Metanephros (tissue), 1 donor: Measurements from ENCODE around the gene PHF12. TPM values are rescaled to one million over a fixed set of nuclear protein-coding genes. Genes with fewer than 3 reads are reported as not detected.

Experiments
- total RNA-seq: library from RNA; depleted of rRNA; stranded (reverse); fragments of >200 nt; gene quantifications from one replicate; pipeline ENCODE4 v1.2.3, GENCODE V29; 2014

PHF12 gene
- 38.2 TPM for total RNA-seq

DNA sequence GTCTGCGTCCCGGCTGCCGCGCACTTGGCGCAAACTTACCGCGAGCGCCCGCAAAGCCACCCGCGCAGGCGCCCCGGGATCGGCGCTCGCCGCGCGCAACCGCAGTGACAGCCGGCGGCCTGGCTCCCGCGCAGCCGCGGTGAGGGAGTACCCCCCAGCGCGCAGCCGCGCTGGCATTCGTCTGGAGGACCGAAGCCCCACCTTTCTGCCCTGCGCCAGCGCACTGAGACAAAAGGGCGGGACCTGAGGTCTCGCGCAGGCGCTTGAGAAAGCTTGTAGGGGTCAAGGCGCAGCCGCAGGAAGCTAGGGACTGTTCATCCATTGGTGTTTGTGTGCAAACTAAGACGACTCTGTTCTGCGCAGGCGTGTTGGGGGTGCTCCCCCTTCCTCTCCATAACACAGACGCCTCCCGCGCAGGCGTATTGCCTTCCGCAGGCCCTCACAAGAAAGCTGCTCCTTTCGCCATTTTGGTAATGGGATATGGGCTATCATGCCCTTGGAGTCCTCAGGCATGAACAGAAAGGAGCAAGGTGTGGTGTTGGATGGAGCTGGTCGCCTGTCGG is at the start of gene PHF12:
Gene PHF12, minus strand, starts transcription at position 91 of the 563 bp plus-strand sequence. CDS start 558 bp downstream, outside the sequence.

DNA sequence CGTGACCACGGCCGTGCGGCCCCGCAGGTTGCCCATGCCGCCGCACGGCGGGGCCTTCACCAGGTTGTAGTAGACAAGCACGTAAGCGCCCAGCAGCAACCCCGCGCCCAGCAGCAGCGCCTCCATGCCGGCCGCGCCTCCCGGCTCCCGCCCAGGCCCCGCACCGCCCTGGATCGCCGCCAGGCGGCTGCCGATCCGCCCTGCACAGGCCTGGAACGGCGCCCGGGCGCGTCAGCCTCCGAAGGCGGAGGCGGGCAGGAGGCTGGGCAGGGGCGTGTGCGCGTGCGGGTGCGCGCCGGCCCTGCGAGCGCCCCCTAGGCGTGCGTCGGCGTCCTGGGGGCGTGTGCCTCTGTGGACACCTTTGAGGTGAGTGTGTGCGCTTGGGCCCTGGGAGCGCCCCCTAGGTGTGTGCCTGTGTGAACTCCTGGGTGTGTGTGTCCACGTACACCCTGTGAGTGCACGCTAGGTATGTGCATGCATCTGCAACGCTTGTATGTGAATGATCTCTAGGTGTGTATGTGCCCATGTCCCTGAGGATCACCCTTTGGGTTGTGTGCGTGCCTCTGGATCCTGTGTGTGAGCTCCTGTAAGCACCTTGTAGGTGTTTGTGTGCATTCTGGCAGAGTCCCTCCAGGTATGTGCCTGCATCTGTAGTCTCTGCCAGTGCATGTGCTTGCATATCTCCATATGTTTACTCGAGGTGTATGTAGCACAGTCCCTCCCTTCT is 48.3 kb downstream of the PHF12 start, which contains the start of gene DHRS13:
Gene DHRS13, minus strand, starts transcription at position 261 of the 727 bp plus-strand sequence. Its CDS starts 135 bp downstream, at position 126.

DNA sequence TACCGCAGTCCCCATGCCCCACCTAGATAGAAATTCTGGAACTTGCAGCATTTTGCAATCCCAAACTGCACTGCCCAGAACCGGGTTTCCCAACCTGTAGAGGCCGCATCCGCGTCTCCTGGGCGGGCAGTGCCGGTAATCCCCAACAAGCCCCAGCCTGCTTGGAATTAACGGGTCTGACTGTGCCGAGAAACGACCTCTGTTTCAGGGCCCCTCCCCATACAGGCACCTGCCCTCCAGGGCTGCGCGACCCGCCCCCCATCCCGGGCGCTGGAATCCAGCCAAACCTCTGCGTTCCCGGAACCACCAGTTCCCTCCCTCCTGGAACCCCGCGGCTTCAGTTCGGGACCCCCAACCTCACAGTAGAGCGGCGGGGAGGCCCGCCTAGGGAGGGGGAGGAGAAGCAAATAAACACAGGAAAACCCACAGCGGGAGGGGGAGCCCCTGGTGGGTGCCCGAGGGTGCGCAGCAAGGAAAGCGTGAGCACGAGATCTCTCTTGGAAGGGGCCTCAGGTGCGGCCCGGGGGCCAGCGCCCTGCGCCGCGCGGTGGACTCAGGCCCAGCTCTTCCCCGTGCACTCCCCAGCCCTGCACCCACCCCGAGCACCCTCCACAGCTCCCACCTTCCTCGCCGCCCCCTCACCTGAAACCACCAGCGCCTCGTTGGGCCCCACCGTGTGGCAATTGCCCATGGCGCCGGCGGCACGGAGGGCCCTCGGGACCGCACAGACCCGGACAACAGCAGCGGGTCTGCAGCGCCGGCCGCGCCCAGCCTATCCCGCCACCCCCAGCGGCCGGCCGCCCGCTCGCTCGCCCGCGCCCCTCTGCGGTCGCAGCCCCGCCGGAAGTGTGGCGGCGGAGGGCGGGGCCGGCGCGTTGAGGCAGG is 54.2 kb downstream of the PHF12 start, which contains the start of gene FLOT2:
Gene FLOT2, minus strand, starts transcription at position 850 of the 885 bp plus-strand sequence. Its CDS starts 159 bp downstream, at position 691.

Other genes with a start within 250 kb of the PHF12 start
- gene PROCA1, start 239.6 kb downstream of the PHF12 start, total RNA-seq = 3.3 TPM
- gene RAB34, start 233.7 kb downstream of the PHF12 start, total RNA-seq = 110 TPM
- gene RPL23A, start 231.5 kb downstream of the PHF12 start, total RNA-seq = 613 TPM
- 6.1 TPM for gene TLCD1, start 225.3 kb downstream of the PHF12 start, total RNA-seq
- 7.1 TPM for gene NEK8, start 222.7 kb downstream of the PHF12 start, total RNA-seq
- gene TRAF4, start 207.5 kb downstream of the PHF12 start, total RNA-seq = 141 TPM
- gene FAM222B, start 108.7 kb downstream of the PHF12 start, total RNA-seq = 9.5 TPM
- gene ERAL1, start 96.5 kb downstream of the PHF12 start, total RNA-seq = 38.7 TPM
- gene FLOT2, start 53.8 kb downstream of the PHF12 start, total RNA-seq = 49.9 TPM
- gene DHRS13, start 48.4 kb downstream of the PHF12 start, total RNA-seq = 18.7 TPM
- 0.06 TPM for gene SEZ6, start 54.5 kb upstream of the PHF12 start, total RNA-seq
- 4.3 TPM for gene PIPOX, start 91.6 kb upstream of the PHF12 start, total RNA-seq
- gene MYO18A, start 228.9 kb upstream of the PHF12 start, total RNA-seq = 89.5 TPM